Colon (tissue), 2 donors: ENCODE results near the gene LRRC40.

ENCODE experiments used
- FAIRE-seq: peaks from 2 replicates; lab custom pipeline; 2012; peaks lifted over from hg19 to GRCh38; lab: Jason Lieb, UNC
- donor health status: control.
- donor health status: control.

LRRC40 gene

DNA sequence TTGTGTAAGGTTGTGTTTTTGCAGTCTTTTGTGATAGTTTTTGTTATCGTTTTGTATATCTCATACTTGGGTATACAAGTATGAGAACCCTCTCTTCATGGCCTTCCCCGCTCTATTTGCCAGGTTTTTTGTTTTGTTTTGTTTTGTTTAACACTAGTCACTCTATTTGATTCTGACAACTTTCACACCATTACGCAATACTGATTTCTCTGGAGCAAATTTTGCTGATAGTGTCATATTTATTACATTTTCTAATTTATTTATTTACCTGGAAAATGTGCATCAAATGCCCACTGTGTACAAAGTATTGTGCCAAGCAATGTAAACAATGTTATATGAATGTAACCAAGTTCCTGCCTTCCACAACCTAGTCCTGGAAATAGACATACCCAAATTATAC, 90.1 kb downstream of the LRRC40 start:
- no peak for FAIRE-seq

DNA sequence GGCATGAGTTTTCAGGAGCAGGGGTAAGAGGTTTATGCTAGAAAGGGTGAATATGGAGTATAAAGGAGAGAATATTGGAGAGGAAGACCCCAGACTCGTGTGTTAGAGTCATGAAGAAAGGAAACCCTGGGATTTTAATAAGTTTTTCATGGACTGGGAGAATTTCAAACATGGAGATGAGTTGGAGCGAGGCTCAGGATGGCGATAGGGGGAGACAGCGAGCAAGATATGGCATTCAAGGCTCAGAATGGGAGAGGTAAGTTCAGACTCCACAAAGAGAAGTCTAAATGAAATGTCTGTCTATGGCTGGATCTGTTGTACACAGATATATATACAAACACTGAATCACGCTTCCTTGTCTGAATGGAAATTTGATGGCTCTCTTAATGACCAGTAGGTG, 92.5 kb downstream of the LRRC40 start:
- FAIRE-seq: no peak

DNA sequence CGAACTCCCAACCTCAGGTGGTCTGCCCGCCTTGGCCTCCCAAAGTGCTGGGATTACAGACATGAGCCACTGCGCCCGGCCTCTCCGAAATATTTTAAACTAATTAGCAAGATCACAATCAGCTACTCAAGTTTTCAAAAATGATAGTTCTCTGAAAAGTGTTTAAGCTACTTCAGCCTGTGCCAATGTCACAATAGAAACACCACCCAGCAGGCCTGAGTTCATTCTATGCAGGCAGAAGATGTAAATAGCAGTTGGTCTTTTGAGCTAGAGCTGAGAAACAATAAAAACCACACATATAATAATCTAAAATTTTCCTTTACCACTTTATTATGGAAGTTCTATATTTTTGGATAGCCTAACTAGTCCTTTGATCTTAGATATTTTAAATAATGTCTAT, 96.1 kb downstream of the LRRC40 start:
- FAIRE-seq: no peak

DNA sequence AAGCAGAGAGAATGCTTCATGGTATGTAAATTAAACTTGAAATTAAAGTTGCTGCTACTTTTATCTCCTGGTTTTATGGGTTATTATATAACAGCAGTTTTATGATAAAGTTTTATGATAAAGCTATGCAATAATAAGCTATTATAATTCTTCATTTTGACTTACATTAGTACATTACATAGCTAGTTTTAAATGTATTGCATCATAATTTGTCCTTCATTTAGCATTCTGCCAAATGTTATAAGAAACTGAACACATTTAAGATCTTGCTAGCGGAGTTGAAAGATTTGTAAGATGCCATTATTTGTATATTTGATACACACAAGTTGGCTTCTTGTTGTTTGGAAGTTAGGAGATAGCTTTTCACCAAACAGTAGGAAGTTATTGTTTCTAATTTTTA, 101.6 kb downstream of the LRRC40 start:
- FAIRE-seq: no peak

DNA sequence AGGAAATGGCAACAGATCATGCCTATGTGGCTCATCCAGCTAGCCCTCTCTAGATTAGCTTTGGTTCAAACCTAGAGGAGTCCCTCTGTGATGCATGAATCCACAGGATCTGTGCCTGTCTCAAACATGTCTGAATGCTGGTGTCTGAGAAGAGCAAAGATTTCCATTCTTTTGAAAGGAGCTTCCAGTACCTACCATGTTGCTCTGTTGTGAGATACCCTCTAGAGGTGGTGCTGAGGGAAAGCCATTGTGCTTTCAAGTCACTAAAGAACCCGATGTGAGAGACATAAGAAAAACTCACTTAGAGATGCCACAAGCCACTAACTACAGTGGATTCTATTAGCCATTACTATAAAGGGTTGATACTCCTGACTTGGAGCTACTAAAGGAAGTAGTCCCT, 103.6 kb downstream of the LRRC40 start:
- no peak for FAIRE-seq

DNA sequence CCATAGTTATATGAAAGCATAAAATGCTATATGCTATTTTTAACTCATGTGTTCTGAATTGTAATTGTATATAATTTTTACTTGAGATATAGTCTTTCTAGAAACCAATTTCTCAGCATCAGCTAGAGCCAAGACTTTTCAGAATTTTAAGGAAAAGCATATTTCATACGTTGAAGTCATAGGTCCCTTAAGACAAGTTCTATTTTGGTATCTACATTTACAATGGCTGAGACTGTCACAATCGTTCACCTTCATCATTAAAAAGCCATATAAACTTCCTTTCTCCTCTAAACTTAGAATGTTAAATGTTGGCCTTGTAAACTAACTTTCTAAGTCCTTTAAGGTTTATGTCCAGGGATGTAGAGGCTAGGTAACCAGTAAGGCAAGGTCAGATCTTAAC, 104.1 kb downstream of the LRRC40 start:
- FAIRE-seq: no peak
